Prostate gland (tissue), 2 donors: ENCODE data around the gene TLX1.

Experiments used
- POLR2AphosphoS5 ChIP-seq: sonication (generic); formaldehyde crosslinking; IDR thresholded peaks from one replicate; pipeline ENCODE4 v1.6.1; 2017; ENCODE audit warnings: antibody characterized with exemption
- TF ChIP-seq, protein P1 (sequence below), 4 experiments: fragments of 200-600 bp in 2 of 4; fragments of 450-650 bp in 2 of 4; sonication (generic) in 2 of 4; IDR thresholded peaks; 1 replicate in 3 of 4; 2 replicates in 1 of 4; pipeline ENCODE4 v1.5.1; 2016 to 2019; ENCODE audit warnings: antibody characterized with exemption in 4 of 4, mild to moderate bottlenecking in 2 of 4, moderate library complexity in 2 of 4

DNA sequence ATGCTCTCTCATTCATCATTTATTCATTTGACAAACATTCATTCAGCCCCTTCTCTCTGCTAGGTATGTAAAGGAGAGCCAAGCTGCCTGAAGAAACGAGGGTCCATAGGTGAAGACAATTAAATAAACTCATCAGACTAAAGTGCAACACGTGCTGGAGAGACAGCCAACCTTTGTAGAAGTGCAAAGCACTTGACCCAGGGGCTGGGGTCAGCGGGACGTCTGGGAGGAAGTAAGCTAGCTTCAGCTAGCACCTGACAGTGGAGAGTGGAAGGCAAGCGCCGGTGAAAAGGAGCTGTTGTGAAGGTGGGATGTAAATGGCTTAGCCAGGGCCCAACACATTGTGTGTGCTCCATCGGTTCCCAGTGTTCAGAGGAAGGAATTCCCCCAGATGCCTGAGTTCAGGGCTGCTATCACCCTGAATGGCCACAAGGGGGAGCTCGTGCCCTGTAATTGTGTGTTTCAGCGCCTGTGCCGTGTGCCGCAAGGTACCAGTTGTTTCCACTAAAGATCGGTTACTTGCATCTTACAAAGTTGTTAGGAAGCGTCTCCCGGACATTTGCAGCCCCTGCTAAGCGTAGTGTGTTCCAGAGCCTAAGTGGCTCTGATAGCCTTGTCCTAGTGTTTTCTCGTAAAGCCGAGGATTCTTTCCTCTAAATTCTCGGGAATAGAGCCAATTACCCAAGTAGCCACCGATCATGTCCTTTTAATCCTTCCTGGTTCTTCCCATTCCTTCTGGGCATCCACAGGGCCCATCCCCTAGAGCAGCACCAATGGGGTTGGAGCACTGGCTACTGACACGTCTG lies 30.6 kb downstream of the TLX1 start:
- TF ChIP-seq POLR2AphosphoS5, result peak; percentile 57
- TF ChIP-seq, protein P1, sequence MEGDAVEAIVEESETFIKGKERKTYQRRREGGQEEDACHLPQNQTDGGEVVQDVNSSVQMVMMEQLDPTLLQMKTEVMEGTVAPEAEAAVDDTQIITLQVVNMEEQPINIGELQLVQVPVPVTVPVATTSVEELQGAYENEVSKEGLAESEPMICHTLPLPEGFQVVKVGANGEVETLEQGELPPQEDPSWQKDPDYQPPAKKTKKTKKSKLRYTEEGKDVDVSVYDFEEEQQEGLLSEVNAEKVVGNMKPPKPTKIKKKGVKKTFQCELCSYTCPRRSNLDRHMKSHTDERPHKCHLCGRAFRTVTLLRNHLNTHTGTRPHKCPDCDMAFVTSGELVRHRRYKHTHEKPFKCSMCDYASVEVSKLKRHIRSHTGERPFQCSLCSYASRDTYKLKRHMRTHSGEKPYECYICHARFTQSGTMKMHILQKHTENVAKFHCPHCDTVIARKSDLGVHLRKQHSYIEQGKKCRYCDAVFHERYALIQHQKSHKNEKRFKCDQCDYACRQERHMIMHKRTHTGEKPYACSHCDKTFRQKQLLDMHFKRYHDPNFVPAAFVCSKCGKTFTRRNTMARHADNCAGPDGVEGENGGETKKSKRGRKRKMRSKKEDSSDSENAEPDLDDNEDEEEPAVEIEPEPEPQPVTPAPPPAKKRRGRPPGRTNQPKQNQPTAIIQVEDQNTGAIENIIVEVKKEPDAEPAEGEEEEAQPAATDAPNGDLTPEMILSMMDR (IDR thresholded peaks at IDR 0.05), result peak; percentile 80 to 90 (median 88)
